ENCODE measurements around the gene FAHD2A.

GRCh38 chr2:95399061-95399460, 3.4 kb upstream of the FAHD2A start:
- TF ChIP-seq CTCF (IDR thresholded peaks at IDR 0.05) (no peak), POLR2A (IDR thresholded peaks at IDR 0.05) (no peak)
